HL-60 (cell line): ENCODE data around the gene KRT16.
"Not testable (repeated sequence)": the region's sequence is repeated elsewhere in the genome, so short reads cannot be mapped to it uniquely, and the experiment has no call there.

ENCODE experiments used
- DNase-seq, 2 experiments: peaks; one replicate each; pipeline ENCODE4 v3.0.0-alpha.2; 2010 to 2020; ENCODE audit warnings: low read depth in 1 of 2, low spot score in 1 of 2
- H3K27ac ChIP-seq: fragments of 250-450 bp; sonication (Bioruptor Pico); replicated peaks from 2 replicates; pipeline ENCODE4 v1.5.1; 2020; ENCODE audit warnings: mild to moderate bottlenecking, moderate library complexity
- H3K27me3 ChIP-seq: fragments of 250-450 bp; sonication (Bioruptor Pico); 2 replicates; pipeline ENCODE4 v1.5.1; 2021; ENCODE audit warnings: mild to moderate bottlenecking, moderate library complexity; ENCODE audit not compliant: insufficient read depth, poor library complexity, severe bottlenecking
- H3K4me3 ChIP-seq: replicated peaks from 2 replicates; pipeline ENCODE4 v1.5.1; 2011; ENCODE audit warnings: mild to moderate bottlenecking, control low read depth, low read length; ENCODE audit not compliant: insufficient read depth
- CTCF ChIP-seq: IDR thresholded peaks from one replicate; pipeline ENCODE4 v1.5.1; 2011; ENCODE audit warnings: low read length, control low read depth, inconsistent platforms; ENCODE audit not compliant: insufficient read depth
- GABPA ChIP-seq: IDR thresholded peaks from 2 replicates; pipeline ENCODE4 v1.6.1; 2012; ENCODE audit warnings: low read depth
- POLR2AphosphoS5 ChIP-seq: IDR thresholded peaks from 2 replicates; pipeline ENCODE4 v1.6.1; 2012; ENCODE audit warnings: low read depth
- REST ChIP-seq: IDR thresholded peaks from 2 replicates; pipeline ENCODE4 v1.6.1; 2012; ENCODE audit warnings: low read depth; ENCODE audit not compliant: insufficient replicate concordance
- SPI1 ChIP-seq: IDR thresholded peaks from 2 replicates; pipeline ENCODE4 v1.6.1; 2012; ENCODE audit warnings: low read depth, mild to moderate bottlenecking, borderline replicate concordance
- long read RNA-seq: library from polyadenylated mRNA; unstranded; transcript quantifications from one replicate; pipeline ENCODE4 v2.0.0, GENCODE V29; 2020

KRT16 gene
- long read RNA-seq: 0 reads

GRCh38 chr17:41612376-41613160 lies at the start of gene KRT16:
KRT16 (minus strand) TSS chr17:41612767; CDS start chr17:41612688, 79 bp downstream.
- DNase-seq, H3K27ac ChIP-seq: not testable (repeated sequence)

GRCh38 chr17:41660221-41660711 lies 47.7 kb upstream of the KRT16 start:
- no peaks in the 10 kb centered on the region for H3K27me3 ChIP-seq
- DNase-seq: no peak
- H3K4me3 ChIP-seq: no peak overlapping the region
- no peak overlapping the region for H3K27ac ChIP-seq
- TF ChIP-seq SPI1: no peak
- TF ChIP-seq CTCF: no peak
- TF ChIP-seq GABPA: no peak
- TF ChIP-seq REST: no peak
- no peak for TF ChIP-seq POLR2AphosphoS5

More at GRCh38 chr17:41612376-41613160, at the start of gene KRT16:
- not testable (repeated sequence) for H3K27me3 ChIP-seq, H3K4me3 ChIP-seq

- no peaks in the 10 kb centered on the region for H3K27me3 ChIP-seq
- DNase-seq: no peak
- TF ChIP-seq CTCF: no peak
- H3K4me3 ChIP-seq: no peak overlapping the region
- no peak overlapping the region for H3K27ac ChIP-seq
Observed at GRCh38 chr17:41659427-41660212, 47.1 kb upstream of the KRT16 start.

GRCh38 chr17:41658846-41659245 lies 46.3 kb upstream of the KRT16 start:
- Histone ChIP-seq H3K27ac (no peak overlapping the region), H3K27me3 (no peaks in the 10 kb centered on the region), H3K4me3 (no peak overlapping the region)
- no peak for DNase-seq
- TF ChIP-seq CTCF: no peak
- TF ChIP-seq SPI1: no peak; the same call in 1 of the 2 replicates
- TF ChIP-seq REST: no peak
- TF ChIP-seq GABPA: no peak
- TF ChIP-seq POLR2AphosphoS5: no peak
